Measurements from ENCODE around the gene CSF1R. TPM values are rescaled to one million over a fixed set of nuclear protein-coding genes. Genes with fewer than 3 reads are reported as not detected.

The CSF1R gene
- total and polyA plus RNA-seq, 4 donors = 5.4 to 46.2 (median 22.1) TPM

- Histone ChIP-seq H3K4me1 (ENCODE audit: control insufficient read depth in 4 of 4, insufficient read depth in 4 of 4, low read length in 3 of 4) (no peaks in the 10 kb centered on the region), H3K9me3 (ENCODE audit: control insufficient read depth in 4 of 4, low read length in 3 of 4) (no peaks in the 10 kb centered on the region), H3K4me3 (ENCODE audit: low read depth in 1 of 3, low read length in 3 of 3) (no peak overlapping the region), H3K9ac (ENCODE audit: low read depth in 1 of 2, low read length in 2 of 2) (no peak overlapping the region), H3K27me3 (ENCODE audit: control insufficient read depth in 4 of 4, insufficient read depth in 4 of 4, low read length in 3 of 4) (no peaks in the 10 kb centered on the region), H3K27ac (ENCODE audit: low read depth in 1 of 2, low read length in 2 of 2) (no peak overlapping the region), H3K36me3 (ENCODE audit: control insufficient read depth in 4 of 4, insufficient read depth in 3 of 4, low read depth in 1 of 4, low read length in 3 of 4) (peaks cover 0 to 17% (median 3%) of the 10 kb centered on the region in 4 donors)
- TF ChIP-seq JUND (IDR thresholded peaks at IDR 0.05) (no peak), RXRA (IDR thresholded peaks at IDR 0.05) (no peak), ZBTB33 (IDR thresholded peaks at IDR 0.05) (no peak), HNF4A (conservative IDR thresholded peaks at IDR 0.05) (no peak)
- peak; percentile 31 for DNase-seq (ENCODE audit: low spot score)
- WGBS = 94% methylated on average over 12 of the region's 12 CpGs
Measured at GRCh38 chr5:150114102-150114641, 27.8 kb upstream of the CSF1R start.

GRCh38 chr5:150113047-150113744 is 26.8 kb upstream of the CSF1R start:
- Histone ChIP-seq H3K4me3 (ENCODE audit: low read depth in 1 of 3, low read length in 3 of 3) (no peak overlapping the region), H3K27me3 (ENCODE audit: control insufficient read depth in 4 of 4, insufficient read depth in 4 of 4, low read length in 3 of 4) (no peaks in the 10 kb centered on the region), H3K27ac (ENCODE audit: low read depth in 1 of 2, low read length in 2 of 2) (peak overlapping the region in 1 of 2 donors; percentile 32), H3K9me3 (ENCODE audit: control insufficient read depth in 4 of 4, low read length in 3 of 4) (no peaks in the 10 kb centered on the region), H3K36me3 (ENCODE audit: control insufficient read depth in 4 of 4, insufficient read depth in 3 of 4, low read depth in 1 of 4, low read length in 3 of 4) (peaks cover 0 to 9% (median 2%) of the 10 kb centered on the region in 4 donors), H3K9ac (ENCODE audit: low read depth in 1 of 2, low read length in 2 of 2) (no peak overlapping the region), H3K4me1 (ENCODE audit: control insufficient read depth in 4 of 4, insufficient read depth in 4 of 4, low read length in 3 of 4) (no peaks in the 10 kb centered on the region)
- WGBS = 76% methylated on average over 18 of the region's 18 CpGs
- peak; percentile 31 for DNase-seq (ENCODE audit: low spot score)
- TF ChIP-seq RXRA (IDR thresholded peaks at IDR 0.05) (no peak), CTCF (IDR thresholded peaks at IDR 0.05; ENCODE audit: low read depth, low read length, missing input control) (no peak), RAD21 (IDR thresholded peaks at IDR 0.05) (no peak), HNF4G (IDR thresholded peaks at IDR 0.05) (no peak), ZBTB33 (IDR thresholded peaks at IDR 0.05) (no peak), ATF3 (IDR thresholded peaks at IDR 0.05) (no peak), FOXA2 (IDR thresholded peaks at IDR 0.05) (no peak), FOXA1 (IDR thresholded peaks at IDR 0.05) (no peak), YY1 (IDR thresholded peaks at IDR 0.05) (no peak), GABPA (IDR thresholded peaks at IDR 0.05 in 1 of 2, conservative IDR thresholded peaks at IDR 0.05 in 1 of 2) (no peak), REST (IDR thresholded peaks at IDR 0.05) (no peak), JUND (IDR thresholded peaks at IDR 0.05) (no peak), SP1 (IDR thresholded peaks at IDR 0.05) (no peak), TAF1 (conservative IDR thresholded peaks at IDR 0.05) (no peak), MAX (IDR thresholded peaks at IDR 0.05) (no peak), NR2F2 (IDR thresholded peaks at IDR 0.05) (no peak), EGR1 (IDR thresholded peaks at IDR 0.05; ENCODE audit: low read depth in 2 of 2) (no peak), HNF4A (conservative IDR thresholded peaks at IDR 0.05) (no peak)
